Hepatocyte (in vitro differentiated cells): ENCODE results near the gene SETDB2. TPM values are rescaled to one million over a fixed set of nuclear protein-coding genes. Genes with fewer than 3 reads are reported as not detected.
"Not testable (repeated sequence)": the region's sequence is repeated elsewhere in the genome, so short reads cannot be mapped to it uniquely, and the experiment has no call there.

Experiments used
- DNase-seq: peaks from one replicate; pipeline ENCODE4 v3.0.0-alpha.2; 2016; ENCODE audit warnings: low spot score
- H2AFZ ChIP-seq: fragments of 200-600 bp; sonication (generic); 2 replicates; pipeline ENCODE4 v1.6.0; 2016; ENCODE audit warnings: antibody characterized with exemption, mild to moderate bottlenecking
- H3K27ac ChIP-seq: fragments of 200-600 bp; sonication (generic); 2 replicates; pipeline ENCODE4 v1.5.1; 2016; ENCODE audit warnings: mild to moderate bottlenecking
- H3K27me3 ChIP-seq: fragments of 200-600 bp; sonication (generic); 2 replicates; pipeline ENCODE4 v1.6.1; 2016
- H3K36me3 ChIP-seq: fragments of 200-600 bp; sonication (generic); replicated peaks from 2 replicates; pipeline ENCODE4 v1.5.1; 2016; ENCODE audit warnings: low read depth; ENCODE audit not compliant: insufficient read depth
- H3K4me1 ChIP-seq: fragments of 200-600 bp; sonication (generic); 2 replicates; pipeline ENCODE4 v1.5.1; 2016; ENCODE audit warnings: mild to moderate bottlenecking, moderate library complexity; ENCODE audit not compliant: insufficient read depth
- H3K4me2 ChIP-seq: fragments of 200-600 bp; sonication (generic); 2 replicates; pipeline ENCODE4 v1.6.0; 2016
- H3K4me3 ChIP-seq: fragments of 200-600 bp; sonication (generic); 2 replicates; pipeline ENCODE4 v1.5.1; 2016; ENCODE audit warnings: mild to moderate bottlenecking
- H3K79me2 ChIP-seq: fragments of 200-600 bp; sonication (generic); 2 replicates; pipeline ENCODE4 v1.6.0; 2017; ENCODE audit warnings: mild to moderate bottlenecking
- H3K9me2 ChIP-seq: fragments of 200-600 bp; sonication (generic); replicated peaks from 2 replicates; pipeline ENCODE4 v1.6.0; 2017; ENCODE audit warnings: mild to moderate bottlenecking; ENCODE audit not compliant: insufficient read depth
- H3K9me3 ChIP-seq: fragments of 200-600 bp; sonication (generic); 2 replicates; pipeline ENCODE4 v1.5.1; 2016; ENCODE audit warnings: low read depth, mild to moderate bottlenecking
- H4K20me1 ChIP-seq: fragments of 200-600 bp; sonication (generic); 2 replicates; pipeline ENCODE4 v1.6.0; 2016; ENCODE audit warnings: mild to moderate bottlenecking; ENCODE audit not compliant: insufficient read depth, poor library complexity, severe bottlenecking
- CTCF ChIP-seq: fragments of 200-600 bp; sonication (generic); IDR thresholded peaks from 2 replicates; pipeline ENCODE4 v1.5.1; 2016; ENCODE audit warnings: antibody characterized with exemption, mild to moderate bottlenecking; ENCODE audit not compliant: poor library complexity
- EZH2 ChIP-seq: fragments of 200-600 bp; sonication (generic); IDR thresholded peaks from 2 replicates; pipeline ENCODE4 v1.6.1; 2016; ENCODE audit warnings: antibody characterized with exemption, mild to moderate bottlenecking, borderline replicate concordance
- EZH2phosphoT487 ChIP-seq: fragments of 200-600 bp; sonication (generic); IDR thresholded peaks from one replicate; pipeline ENCODE4 v1.6.1; 2018; ENCODE audit warnings: antibody characterized with exemption, mild to moderate bottlenecking, low read depth, moderate library complexity; ENCODE audit not compliant: unreplicated experiment, severe bottlenecking
- WGBS: methylation state at CpG from one replicate; pipeline ENCODE4 v1.1.6; 2016; ENCODE audit warnings: low lambda C conversion rate; ENCODE audit errors: missing lambda C conversion rate; 5-methylcytosine and 5-hydroxymethylcytosine counted together
- polyA plus RNA-seq: library from polyadenylated mRNA; unstranded; fragments of >200 nt; fragmentation: Nextera tagmentation; extraction: Ambion mirVana; gene quantifications from 2 replicates; pipeline ENCODE4 v1.2.1, GENCODE V29; 2016
- total RNA-seq: library from RNA; depleted of rRNA; stranded (reverse); fragments of >200 nt; gene quantifications from 2 replicates; pipeline ENCODE4 v1.2.3, GENCODE V29; 2014

Gene SETDB2
- total and polyA plus RNA-seq, 2 experiments from 2014 or later = 8.9 to 14.5 TPM

- DNase-seq = no peak
- no peaks in the 10 kb centered on the region for H3K27me3 ChIP-seq
- H3K9me3 ChIP-seq = no peaks in the 10 kb centered on the region
- TF ChIP-seq EZH2 (no peak), EZH2phosphoT487 (no peak), CTCF (no peak)
- peak overlapping the region; percentile 98 for H3K27ac ChIP-seq
- H3K79me2 ChIP-seq = no peaks in the 10 kb centered on the region
- H2AFZ ChIP-seq = peak overlapping the region; percentile 100
- H3K9me2 ChIP-seq = no peaks in the 10 kb centered on the region
- H3K36me3 ChIP-seq = no peaks in the 10 kb centered on the region
- 92% methylated on average over 2 of the region's 2 CpGs for WGBS
- peak overlapping the region; percentile 88 for H3K4me2 ChIP-seq
- H3K4me1 ChIP-seq = peaks cover 3% of the 10 kb centered on the region
- H3K4me3 ChIP-seq = peak overlapping the region; percentile 84
- H4K20me1 ChIP-seq = no peaks in the 10 kb centered on the region
Measured at GRCh38 chr13:49494645-49495044, 50.6 kb downstream of the SETDB2 start.

GRCh38 chr13:49495783-49496762 lies 52.0 kb downstream of the SETDB2 start, which contains the start of gene PHF11:
Gene PHF11 (plus strand): TSS chr13:49495953. CDS start chr13:49496002, 49 bp downstream.
- H3K4me3 ChIP-seq = peak within 1 kb of the TSS; percentile 84
- H4K20me1 ChIP-seq = no peaks in the 10 kb centered on the region
- H3K4me2 ChIP-seq = peak within 1 kb of the TSS; percentile 88
- no peaks in the 10 kb centered on the region for H3K27me3 ChIP-seq
- TF ChIP-seq CTCF (no peak), EZH2phosphoT487 (no peak), EZH2 (no peak)
- no peaks in the 10 kb centered on the region for H3K36me3 ChIP-seq
- no peaks in the 10 kb centered on the region for H3K79me2 ChIP-seq
- 7% methylated on average over 42 of the region's 71 CpGs for WGBS
- no peaks in the 10 kb centered on the region for H3K9me3 ChIP-seq
- DNase-seq = peak; percentile 86
- peak within 1 kb of the TSS; percentile 98 for H3K27ac ChIP-seq
- H3K4me1 ChIP-seq = peaks cover 3% of the 10 kb centered on the region
- H2AFZ ChIP-seq = peak within 1 kb of the TSS; percentile 100
- H3K9me2 ChIP-seq = no peaks in the 10 kb centered on the region

GRCh38 chr13:49496837-49497236 lies 52.8 kb downstream of the SETDB2 start:
- not testable (repeated sequence) for H3K4me3 ChIP-seq, H3K27me3 ChIP-seq, H3K9me3 ChIP-seq, H4K20me1 ChIP-seq, H3K4me1 ChIP-seq, H2AFZ ChIP-seq, H3K79me2 ChIP-seq, DNase-seq, H3K9me2 ChIP-seq, H3K36me3 ChIP-seq
- Histone ChIP-seq H3K4me2 (peak overlapping the region; percentile 88), H3K27ac (peak overlapping the region; percentile 98)
- WGBS = 92% methylated on average over 11 of the region's 11 CpGs

GRCh38 chr13:49497272-49497671 lies 53.2 kb downstream of the SETDB2 start:
- Histone ChIP-seq H3K27me3 (no peaks in the 10 kb centered on the region), H3K27ac (no peak overlapping the region), H3K4me2 (no peak overlapping the region), H3K4me1 (peaks cover 3% of the 10 kb centered on the region), H3K9me2 (no peaks in the 10 kb centered on the region), H2AFZ (no peak overlapping the region), H4K20me1 (no peaks in the 10 kb centered on the region), H3K9me3 (no peaks in the 10 kb centered on the region), H3K36me3 (no peaks in the 10 kb centered on the region), H3K4me3 (no peak overlapping the region), H3K79me2 (no peaks in the 10 kb centered on the region)
- WGBS = 93% methylated on average over 5 of the region's 5 CpGs
- no peak for DNase-seq
- no peak for TF ChIP-seq EZH2phosphoT487
- no peak for TF ChIP-seq CTCF
- no peak for TF ChIP-seq EZH2
